HG03060 (cell line): ENCODE results near the gene GAS2L2.
"Not testable (repeated sequence)": the region's sequence is repeated elsewhere in the genome, so short reads cannot be mapped to it uniquely, and the experiment has no call there.

Experiments
- ATAC-seq: cut with Tn5 transposase; IDR thresholded peaks from one replicate; pipeline ENCODE4 v1.9.1; 2021; ENCODE audit warnings: low read depth, moderate number of reproducible peaks; ENCODE audit not compliant: unreplicated experiment

Gene GAS2L2

DNA sequence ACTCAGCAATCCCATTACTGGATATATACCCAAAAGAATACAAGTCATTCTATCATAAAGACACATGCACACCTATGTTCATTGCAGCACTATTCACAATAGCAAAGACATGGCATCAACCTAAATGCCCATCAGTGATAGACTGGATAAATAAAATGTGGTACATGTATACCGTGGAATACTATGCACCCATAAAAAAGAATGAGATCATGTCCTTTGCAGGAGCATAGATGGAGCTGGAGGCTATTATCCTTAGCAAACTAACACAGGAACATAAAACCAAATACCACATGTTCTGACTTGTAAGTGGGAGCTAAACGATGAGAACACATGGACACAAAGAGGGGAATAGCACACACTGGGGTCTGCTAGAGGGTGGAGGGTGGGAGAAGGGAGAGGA, 49.7 kb downstream of the GAS2L2 start:
- not testable (repeated sequence) for ATAC-seq

DNA sequence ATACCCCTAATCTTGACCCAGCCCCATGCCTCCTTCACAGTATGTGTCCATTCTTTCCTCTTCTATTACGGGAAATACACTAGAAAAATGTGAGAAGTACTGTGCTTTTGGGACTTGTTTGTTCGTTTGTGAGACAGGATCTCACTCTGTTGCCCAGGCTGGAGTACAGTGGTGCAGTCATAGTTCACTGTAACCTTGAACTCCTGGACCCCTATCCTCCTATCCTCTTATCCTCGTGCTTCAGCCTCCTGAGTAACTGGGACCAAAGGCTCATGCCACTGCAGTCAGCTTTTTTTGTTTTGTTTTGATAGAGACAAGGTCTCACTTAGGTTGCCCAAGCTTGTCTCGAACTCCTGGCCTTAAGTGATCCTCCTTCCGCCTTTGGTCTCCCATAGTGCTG, 51.5 kb downstream of the GAS2L2 start:
- no peak for ATAC-seq

DNA sequence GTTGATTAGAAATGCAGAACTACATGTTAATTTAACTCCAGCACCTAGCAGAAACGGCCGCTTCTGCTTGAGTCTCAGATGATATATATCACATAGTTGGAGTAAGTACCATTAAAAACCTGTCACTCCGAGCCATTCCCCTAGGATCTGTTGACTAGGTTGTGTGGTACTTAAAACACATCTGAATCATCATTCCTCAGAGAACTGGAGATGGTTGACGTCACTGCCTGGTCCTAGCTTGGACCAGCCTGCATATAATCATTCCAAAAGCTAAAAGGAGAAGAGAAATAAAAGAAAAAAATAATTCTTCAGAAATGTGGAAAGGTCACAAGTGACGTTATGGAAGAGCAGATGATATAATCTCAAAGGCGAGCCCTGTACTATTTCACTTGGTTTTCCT, 52.9 kb downstream of the GAS2L2 start:
- no peak for ATAC-seq

DNA sequence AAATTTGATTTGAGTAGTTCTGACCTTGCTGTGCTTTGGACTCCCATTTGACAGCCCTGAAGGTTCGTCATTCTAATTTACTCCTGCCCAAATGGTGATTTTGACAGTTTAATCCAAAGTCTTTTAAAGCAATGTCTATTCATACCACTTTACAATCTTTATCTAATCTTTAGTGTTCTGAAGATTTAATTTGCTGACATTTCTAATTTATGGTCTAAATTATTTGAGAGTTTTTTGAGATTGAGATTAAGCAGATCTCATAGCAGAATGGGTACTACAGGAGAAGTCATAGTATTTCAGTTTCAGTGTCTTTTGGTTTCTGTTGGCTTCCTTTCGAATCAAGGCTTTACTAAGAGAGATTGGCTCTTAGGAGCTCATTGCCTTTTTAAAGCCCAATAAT, 54.2 kb downstream of the GAS2L2 start:
- ATAC-seq, result no peak

DNA sequence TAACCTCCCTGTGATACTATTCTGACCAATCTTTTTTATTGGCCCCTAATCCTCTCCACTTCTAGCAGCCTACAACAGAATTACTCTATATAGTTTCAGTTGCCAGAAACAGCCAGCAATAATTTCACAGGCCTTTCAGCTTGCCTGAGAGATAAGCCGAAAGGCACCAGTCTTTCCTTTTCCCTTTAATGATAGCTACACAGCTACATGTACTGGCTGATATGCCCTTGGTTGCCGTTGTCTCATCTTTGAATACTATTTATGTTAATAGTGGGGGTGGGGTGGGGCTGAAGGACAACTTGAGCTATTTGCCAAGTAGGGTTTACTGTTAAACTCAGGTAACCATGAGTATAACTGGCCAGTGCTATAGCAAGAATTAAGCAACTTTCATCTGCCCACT, 57.4 kb downstream of the GAS2L2 start:
- ATAC-seq, result no peak

DNA sequence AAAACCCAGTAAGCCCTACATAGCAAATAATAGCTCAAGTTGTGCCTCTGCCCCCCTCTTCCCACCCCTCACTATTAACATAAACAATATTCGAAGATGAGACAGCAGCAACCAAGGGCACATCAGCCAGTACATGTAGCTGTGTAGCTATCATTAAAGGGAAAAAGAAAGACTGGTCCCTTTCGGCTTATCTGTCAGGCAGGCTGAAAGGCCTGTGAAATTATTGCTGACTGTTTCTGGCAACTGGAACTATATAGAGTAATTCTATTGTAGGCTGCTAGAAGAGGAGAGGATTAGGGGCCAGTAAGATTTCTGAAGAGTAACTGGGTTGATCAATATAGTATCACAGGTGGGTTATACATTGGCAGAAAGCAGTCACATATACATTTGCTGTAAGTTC, 58.1 kb downstream of the GAS2L2 start:
- ATAC-seq, result no peak
